Effector memory CD8-positive, alpha-beta T cell (primary cell): ENCODE measurements around the gene DGKI.

Experiments
- ATAC-seq: fragments of 150-1000 bp; cut with Tn5 transposase; replicated peaks from 2 replicates; pipeline ENCODE4 v1.10.0; 2021; ENCODE audit warnings: mild to moderate bottlenecking, moderate library complexity
- DNase-seq, 3 experiments: peaks; one replicate each; pipeline ENCODE4 v3.0.0; 2021
- H3K27ac Mint-ChIP-seq, 2 donors: one replicate each; pipeline ENCODE4 v1.8.0; 2022; ENCODE audit warnings: mild to moderate bottlenecking in 2 of 2, mixed read lengths in 2 of 2, moderate library complexity in 2 of 2
- H3K27me3 Mint-ChIP-seq, 2 donors: one replicate each; pipeline ENCODE4 v1.8.0; 2022; ENCODE audit warnings: mixed read lengths in 2 of 2
- H3K36me3 Mint-ChIP-seq: one replicate; pipeline ENCODE4 v1.8.0; 2022; ENCODE audit warnings: mild to moderate bottlenecking, moderate library complexity, mixed read lengths; ENCODE audit not compliant: insufficient read depth
- H3K4me1 Mint-ChIP-seq, 2 donors: one replicate each; pipeline ENCODE4 v1.8.0; 2022; ENCODE audit warnings: low read depth in 2 of 2, mixed read lengths in 2 of 2
- H3K4me3 Mint-ChIP-seq, 2 donors: one replicate each; pipeline ENCODE4 v1.8.0; 2022; ENCODE audit warnings: mild to moderate bottlenecking in 2 of 2, mixed read lengths in 2 of 2, moderate library complexity in 2 of 2
- H3K9me3 Mint-ChIP-seq, 2 donors: one replicate each; pipeline ENCODE4 v1.8.0; 2022; ENCODE audit warnings: mixed read lengths in 2 of 2

DGKI gene

GRCh38 chr7:137418841-137419240 lies 427.9 kb downstream of the DGKI start:
- Mint-ChIP-seq H3K9me3 (peaks cover 0 to 1% of the 10 kb centered on the region in 2 donors), H3K4me3 (no peak overlapping the region), H3K36me3 (no peaks in the 10 kb centered on the region), H3K4me1 (no peaks in the 10 kb centered on the region), H3K27me3 (no peaks in the 10 kb centered on the region), H3K27ac (no peak overlapping the region)
- no peak for ATAC-seq
- DNase-seq, result no peak

GRCh38 chr7:137417464-137417863 lies 429.3 kb downstream of the DGKI start:
- Mint-ChIP-seq H3K36me3 (no peaks in the 10 kb centered on the region), H3K27me3 (no peaks in the 10 kb centered on the region), H3K9me3 (peaks cover 0 to 1% of the 10 kb centered on the region in 2 donors), H3K4me3 (no peak overlapping the region), H3K4me1 (no peaks in the 10 kb centered on the region), H3K27ac (no peak overlapping the region)
- ATAC-seq, result no peak
- DNase-seq, result no peak

GRCh38 chr7:137413901-137414300 lies 432.9 kb downstream of the DGKI start:
- no peak overlapping the region for H3K27ac Mint-ChIP-seq
- H3K9me3 Mint-ChIP-seq, result no peaks in the 10 kb centered on the region
- H3K4me3 Mint-ChIP-seq, result no peak overlapping the region
- no peak for ATAC-seq
- no peaks in the 10 kb centered on the region for H3K4me1 Mint-ChIP-seq
- no peak for DNase-seq
- H3K36me3 Mint-ChIP-seq, result no peaks in the 10 kb centered on the region
- H3K27me3 Mint-ChIP-seq, result no peaks in the 10 kb centered on the region

- Mint-ChIP-seq H3K9me3 (no peaks in the 10 kb centered on the region), H3K36me3 (no peaks in the 10 kb centered on the region), H3K4me1 (no peaks in the 10 kb centered on the region), H3K27me3 (no peaks in the 10 kb centered on the region), H3K4me3 (no peak overlapping the region), H3K27ac (no peak overlapping the region)
- ATAC-seq (no peak), DNase-seq (no peak)
Measured at GRCh38 chr7:137411446-137411845, 435.3 kb downstream of the DGKI start.

GRCh38 chr7:137408126-137408525 lies 438.6 kb downstream of the DGKI start:
- Mint-ChIP-seq H3K4me3 (no peak overlapping the region), H3K27ac (no peak overlapping the region), H3K27me3 (no peaks in the 10 kb centered on the region), H3K36me3 (no peaks in the 10 kb centered on the region), H3K4me1 (no peaks in the 10 kb centered on the region), H3K9me3 (peaks cover 0 to 6% of the 10 kb centered on the region in 2 donors)
- DNase-seq (no peak), ATAC-seq (no peak)

GRCh38 chr7:137407078-137407477 lies 439.7 kb downstream of the DGKI start:
- ATAC-seq (no peak), DNase-seq (no peak)
- Mint-ChIP-seq H3K27ac (no peak overlapping the region), H3K36me3 (no peaks in the 10 kb centered on the region), H3K9me3 (peaks cover 0 to 6% of the 10 kb centered on the region in 2 donors), H3K4me1 (no peaks in the 10 kb centered on the region), H3K27me3 (no peaks in the 10 kb centered on the region), H3K4me3 (no peak overlapping the region)

- no peaks in the 10 kb centered on the region for H3K36me3 Mint-ChIP-seq
- no peak overlapping the region for H3K27ac Mint-ChIP-seq
- H3K4me1 Mint-ChIP-seq, result no peaks in the 10 kb centered on the region
- ATAC-seq, result no peak
- H3K9me3 Mint-ChIP-seq, result peaks cover 0 to 6% of the 10 kb centered on the region in 2 donors
- no peaks in the 10 kb centered on the region for H3K27me3 Mint-ChIP-seq
- H3K4me3 Mint-ChIP-seq, result no peak overlapping the region
- no peak for DNase-seq
Measured at GRCh38 chr7:137404660-137405317, 442.0 kb downstream of the DGKI start.

- Mint-ChIP-seq H3K4me3 (no peak overlapping the region), H3K36me3 (no peaks in the 10 kb centered on the region), H3K27ac (no peak overlapping the region), H3K9me3 (peaks cover 0 to 6% of the 10 kb centered on the region in 2 donors), H3K27me3 (no peaks in the 10 kb centered on the region), H3K4me1 (no peaks in the 10 kb centered on the region)
- DNase-seq (no peak), ATAC-seq (no peak)
Measured at GRCh38 chr7:137403353-137403695, 443.4 kb downstream of the DGKI start.

GRCh38 chr7:137402536-137403352 lies 444.0 kb downstream of the DGKI start:
- no peaks in the 10 kb centered on the region for H3K27me3 Mint-ChIP-seq
- no peak for ATAC-seq
- no peaks in the 10 kb centered on the region for H3K36me3 Mint-ChIP-seq
- peaks cover 0 to 6% of the 10 kb centered on the region in 2 donors for H3K9me3 Mint-ChIP-seq
- H3K4me1 Mint-ChIP-seq, result no peaks in the 10 kb centered on the region
- H3K27ac Mint-ChIP-seq, result no peak overlapping the region
- no peak overlapping the region for H3K4me3 Mint-ChIP-seq
- no peak for DNase-seq

GRCh38 chr7:137399827-137400823 lies 446.6 kb downstream of the DGKI start:
- no peak overlapping the region for H3K27ac Mint-ChIP-seq
- no peak overlapping the region for H3K4me3 Mint-ChIP-seq
- no peak for ATAC-seq
- no peaks in the 10 kb centered on the region for H3K27me3 Mint-ChIP-seq
- no peaks in the 10 kb centered on the region for H3K36me3 Mint-ChIP-seq
- H3K9me3 Mint-ChIP-seq, result peaks cover 0 to 6% of the 10 kb centered on the region in 2 donors
- DNase-seq, result no peak
- no peaks in the 10 kb centered on the region for H3K4me1 Mint-ChIP-seq

GRCh38 chr7:137396051-137396450 lies 450.7 kb downstream of the DGKI start:
- H3K9me3 Mint-ChIP-seq, result peaks cover 7 to 8% of the 10 kb centered on the region in 2 donors
- no peaks in the 10 kb centered on the region for H3K27me3 Mint-ChIP-seq
- H3K4me3 Mint-ChIP-seq, result no peak overlapping the region
- DNase-seq (no peak), ATAC-seq (no peak)
- H3K36me3 Mint-ChIP-seq, result no peaks in the 10 kb centered on the region
- no peak overlapping the region for H3K27ac Mint-ChIP-seq
- no peaks in the 10 kb centered on the region for H3K4me1 Mint-ChIP-seq

GRCh38 chr7:137395420-137395819 lies 451.4 kb downstream of the DGKI start:
- Mint-ChIP-seq H3K27ac (no peak overlapping the region), H3K4me1 (no peaks in the 10 kb centered on the region), H3K27me3 (no peaks in the 10 kb centered on the region), H3K36me3 (no peaks in the 10 kb centered on the region), H3K4me3 (no peak overlapping the region), H3K9me3 (peaks cover 8 to 13% of the 10 kb centered on the region in 2 donors)
- no peak for ATAC-seq
- no peak for DNase-seq

- H3K9me3 Mint-ChIP-seq, result peaks cover 8 to 15% of the 10 kb centered on the region in 2 donors
- no peak overlapping the region for H3K27ac Mint-ChIP-seq
- DNase-seq (no peak), ATAC-seq (no peak)
- no peaks in the 10 kb centered on the region for H3K27me3 Mint-ChIP-seq
- H3K4me1 Mint-ChIP-seq, result no peaks in the 10 kb centered on the region
- no peaks in the 10 kb centered on the region for H3K36me3 Mint-ChIP-seq
- H3K4me3 Mint-ChIP-seq, result no peak overlapping the region
Measured at GRCh38 chr7:137393570-137393969, 453.2 kb downstream of the DGKI start.
